H1 (cell line): ENCODE measurements around the gene PRRX2. TPM values are rescaled to one million over a fixed set of nuclear protein-coding genes. Genes with fewer than 3 reads are reported as not detected.

ENCODE experiments used
- BACH1 ChIP-seq: IDR thresholded peaks from 2 replicates; pipeline ENCODE4 v1.6.1; 2012; ENCODE audit warnings: low read length, improper control_type of control experiment
- CEBPB ChIP-seq: IDR thresholded peaks from 2 replicates; pipeline ENCODE4 v1.6.1; 2012; ENCODE audit warnings: low read depth, low read length
- EZH2 ChIP-seq: fragments of 200-600 bp; sonication (generic); IDR thresholded peaks from 2 replicates; pipeline ENCODE4 v1.7.1; 2012; ENCODE audit warnings: low read depth, mild to moderate bottlenecking, moderate library complexity, low read length, inconsistent platforms; ENCODE audit not compliant: severe bottlenecking
- NRF1 ChIP-seq: IDR thresholded peaks from 2 replicates; pipeline ENCODE4 v1.6.1; 2011; ENCODE audit warnings: mild to moderate bottlenecking, low read depth, low read length, improper control_type of control experiment
- TBP ChIP-seq: IDR thresholded peaks from 2 replicates; pipeline ENCODE4 v1.6.1; 2011; ENCODE audit warnings: low read depth, low read length, improper control_type of control experiment
- polyA plus RNA-seq, 7 experiments: library from polyadenylated mRNA; depleted of rRNA in 3 of 7; stranded (reverse) in 5 of 7; unstranded in 2 of 7; fragments of >200 nt in 5 of 7; fragments of 200-250 nt in 2 of 7; gene quantifications; 1 replicate in 5 of 7; 2 replicates in 1 of 7; 4 replicates in 1 of 7; pipeline versions ENCODE4 v1.2.1 to v1.2.3, GENCODE V29; 2011 to 2013; ENCODE audit warnings: missing spikeins in 2 of 7, mixed read lengths in 2 of 7
- total RNA-seq: library from RNA; stranded (reverse); fragmentation: NEBNext Ultra II Directional; extraction: Animal tissue kit (Norgen Biotek cat#: 25700); gene quantifications from 2 replicates; pipeline ENCODE4 v1.2.1, GENCODE V29; 2021

Gene PRRX2
- total and polyA plus RNA-seq, 2 of the 8 experiments (the other 6 are each of a cell fraction or from before 2014, with no cell fraction given), result 5.8 to 9.2 TPM

- no peak for TF ChIP-seq TBP
- TF ChIP-seq NRF1, result no peak
- no peak for TF ChIP-seq CEBPB
- TF ChIP-seq BACH1, result no peak
- TF ChIP-seq EZH2, result no peak
Measured at GRCh38 chr9:129674229-129674628, 8.8 kb downstream of the PRRX2 start (continued).
